Psoas muscle (tissue), 8 donors: ENCODE results near the gene NFATC2. TPM values are rescaled to one million over a fixed set of nuclear protein-coding genes. Genes with fewer than 3 reads are reported as not detected.

Source experiments
- ATAC-seq, 4 donors: fragments of 200-7000 bp; cut with Tn5 transposase; one replicate each; pipeline ENCODE4 v1.9.1; 2020; ENCODE audit warnings: moderate library complexity in 3 of 4, mild to moderate bottlenecking in 2 of 4
- DNase-seq, 2 donors: peaks; one replicate each; pipeline ENCODE4 v3.0.0-alpha.2; 2020
- H3K27ac ChIP-seq: fragments of 200-600 bp; one replicate; pipeline ENCODE4 v1.8.0; 2022
- H3K27me3 ChIP-seq, 3 donors: fragments of 200-600 bp in 1 of 3; one replicate each; pipeline versions ENCODE4 v1.6.1 to v1.8.0; 2013 to 2022; ENCODE audit warnings: low read length in 2 of 3, mild to moderate bottlenecking in 2 of 3, moderate library complexity in 1 of 3; ENCODE audit not compliant: insufficient read depth in 3 of 3
- H3K36me3 ChIP-seq, 2 donors: fragments of 200-600 bp in 1 of 2; one replicate each; pipeline versions ENCODE4 v1.6.1 to v1.8.0; 2013 to 2022; ENCODE audit warnings: low read depth in 1 of 2, mild to moderate bottlenecking in 1 of 2, moderate library complexity in 1 of 2; ENCODE audit not compliant: insufficient read depth in 1 of 2
- H3K4me1 ChIP-seq: fragments of 200-600 bp; one replicate; pipeline ENCODE4 v1.8.0; 2022
- H3K4me3 ChIP-seq: fragments of 200-600 bp; one replicate; pipeline ENCODE4 v1.8.0; 2022; ENCODE audit warnings: mild to moderate bottlenecking
- H3K9me3 ChIP-seq: fragments of 200-600 bp; one replicate; pipeline ENCODE4 v1.8.0; 2022
- WGBS, 3 donors: extraction: QIAGEN DNeasy Blood & Tissue Kit; methylation state at CpG; one replicate each; pipeline versions ENCODE4 v1.1.6 to v1.1.7; 2013; 5-methylcytosine and 5-hydroxymethylcytosine counted together
- intact Hi-C, 2 donors: fragments of 100-400 bp; cut with DNase I; formaldehyde crosslinking; loops; one replicate each; pipeline versions ENCODE4 v1.11.0 to v1.14.2; 2022
- polyA plus RNA-seq, 3 donors: library from polyadenylated mRNA; stranded (reverse); fragments of 200-250 nt; gene quantifications; one replicate each; pipeline ENCODE4 v1.2.3, GENCODE V29; 2013
- total RNA-seq, 4 donors: library from RNA; stranded (reverse); fragmentation: NEBNext Ultra II Directional in 2 of 4; extraction: Animal tissue kit (Norgen Biotek cat#: 25700) in 2 of 4; gene quantifications; one replicate each; pipeline versions ENCODE4 v1.2.1 to v1.2.4, GENCODE V29; 2021 to 2023
- TF ChIP-seq, protein P1 (sequence below): fragments of 200-600 bp; IDR thresholded peaks from one replicate; pipeline ENCODE4 v1.8.0; 2022; ENCODE audit warnings: antibody characterized with exemption
- donor health status: healthy with polysubstance abuse.
- donor health status: DM: no; HTN: no; CAD: no; lungs with moderate emphysema.
- donor health status: Bipolar disorder and iron deficiency.
- donor health status: healthy.
- donor health status: DM: yes; HTN: yes; CAD: no.
- donor health status: DM: no; HTN: no; CAD: no.
- donor health status: DM: no; HTN: no; CAD: no.
- donor health status: DM: yes; HTN: yes; CAD: no.

Gene NFATC2
- total and polyA plus RNA-seq, 7 donors: 0.18 to 3.1 (median 0.64) TPM

DNA sequence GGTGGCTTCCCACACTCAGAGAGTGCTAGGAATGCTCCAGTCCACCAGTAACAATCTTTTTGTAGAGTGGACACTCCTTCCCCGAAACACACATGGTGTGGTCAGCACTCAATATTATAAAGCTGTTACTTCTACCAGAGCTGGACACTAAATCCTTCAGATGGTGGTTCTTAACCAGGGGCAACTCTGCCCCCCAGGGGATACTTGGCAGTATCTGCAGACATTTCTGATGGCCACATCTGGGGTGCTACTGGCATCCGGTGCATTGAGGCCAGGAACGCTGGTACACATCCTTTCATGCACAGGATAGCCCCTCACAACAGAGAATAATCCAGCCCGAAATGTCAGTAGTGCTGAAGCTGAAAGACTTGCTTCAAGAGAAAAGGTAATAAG lies 124.4 kb downstream of the NFATC2 start:
- no peak for DNase-seq
- ATAC-seq: no peak
- 83 to 98% (median 97%) methylated on average over 4 of the region's 4 CpGs for WGBS, 3 donors
- no peaks in the 10 kb centered on the region for H3K27me3 ChIP-seq
- no peaks in the 10 kb centered on the region for H3K9me3 ChIP-seq
- no peaks in the 10 kb centered on the region for H3K36me3 ChIP-seq
- intact Hi-C loops: no loop called here
- TF ChIP-seq, protein P1, sequence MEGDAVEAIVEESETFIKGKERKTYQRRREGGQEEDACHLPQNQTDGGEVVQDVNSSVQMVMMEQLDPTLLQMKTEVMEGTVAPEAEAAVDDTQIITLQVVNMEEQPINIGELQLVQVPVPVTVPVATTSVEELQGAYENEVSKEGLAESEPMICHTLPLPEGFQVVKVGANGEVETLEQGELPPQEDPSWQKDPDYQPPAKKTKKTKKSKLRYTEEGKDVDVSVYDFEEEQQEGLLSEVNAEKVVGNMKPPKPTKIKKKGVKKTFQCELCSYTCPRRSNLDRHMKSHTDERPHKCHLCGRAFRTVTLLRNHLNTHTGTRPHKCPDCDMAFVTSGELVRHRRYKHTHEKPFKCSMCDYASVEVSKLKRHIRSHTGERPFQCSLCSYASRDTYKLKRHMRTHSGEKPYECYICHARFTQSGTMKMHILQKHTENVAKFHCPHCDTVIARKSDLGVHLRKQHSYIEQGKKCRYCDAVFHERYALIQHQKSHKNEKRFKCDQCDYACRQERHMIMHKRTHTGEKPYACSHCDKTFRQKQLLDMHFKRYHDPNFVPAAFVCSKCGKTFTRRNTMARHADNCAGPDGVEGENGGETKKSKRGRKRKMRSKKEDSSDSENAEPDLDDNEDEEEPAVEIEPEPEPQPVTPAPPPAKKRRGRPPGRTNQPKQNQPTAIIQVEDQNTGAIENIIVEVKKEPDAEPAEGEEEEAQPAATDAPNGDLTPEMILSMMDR: no peak
- no peak overlapping the region for H3K4me3 ChIP-seq
- H3K4me1 ChIP-seq: peaks cover 4% of the 10 kb centered on the region
- H3K27ac ChIP-seq: no peak overlapping the region

DNA sequence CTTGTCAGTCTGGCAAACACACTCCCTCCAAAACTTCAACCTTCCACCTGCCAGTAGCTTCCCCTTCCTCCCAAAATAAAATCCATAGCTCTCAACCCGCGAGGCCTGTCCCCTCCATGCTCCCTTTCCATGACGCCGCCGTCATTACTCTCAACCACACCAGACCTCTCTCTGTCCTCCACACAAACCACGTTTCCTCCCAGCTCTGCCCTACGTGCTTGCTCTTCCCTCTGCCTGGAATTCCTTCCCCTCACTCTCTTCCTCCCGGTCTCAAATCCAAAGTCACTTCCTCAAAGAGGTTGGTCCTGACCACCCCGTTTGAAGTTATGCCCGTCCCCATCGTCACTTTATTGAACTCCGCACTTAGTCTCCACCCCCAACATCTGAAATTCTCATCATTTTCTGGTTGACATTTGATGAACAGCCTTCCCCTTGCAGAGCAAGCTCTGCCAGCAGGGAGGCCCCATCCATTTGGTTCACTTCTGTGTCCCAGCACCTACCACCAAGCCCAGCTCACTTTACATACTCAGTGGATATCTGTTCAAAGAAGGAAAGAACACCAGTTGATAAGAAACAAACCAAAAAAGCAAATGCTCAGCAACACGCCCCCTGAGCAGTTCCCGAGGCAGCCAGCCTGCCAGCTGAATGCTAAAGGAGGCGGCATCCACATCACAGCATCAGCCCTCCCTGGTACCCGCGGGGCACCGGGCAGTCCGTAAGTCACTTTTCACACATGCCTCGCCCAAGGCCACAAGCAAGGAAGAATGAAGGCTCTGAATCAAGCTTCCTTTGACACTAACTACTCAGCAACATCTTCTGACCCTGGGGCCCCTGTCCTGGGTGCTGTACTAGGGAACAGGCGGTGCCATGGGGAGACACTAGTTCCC lies 125.0 kb downstream of the NFATC2 start:
- peak overlapping the region; percentile 4 for H3K27ac ChIP-seq
- WGBS, 3 donors: 77 to 83% (median 81%) methylated on average over 21 of the region's 21 CpGs
- TF ChIP-seq, protein P1: no peak
- ATAC-seq (no peak), DNase-seq (no peak)
- no peak overlapping the region for H3K4me3 ChIP-seq
- H3K36me3 ChIP-seq: no peaks in the 10 kb centered on the region
- no peaks in the 10 kb centered on the region for H3K27me3 ChIP-seq
- peaks cover 8% of the 10 kb centered on the region for H3K4me1 ChIP-seq
- H3K9me3 ChIP-seq: no peaks in the 10 kb centered on the region
- intact Hi-C loops: no loop called here

DNA sequence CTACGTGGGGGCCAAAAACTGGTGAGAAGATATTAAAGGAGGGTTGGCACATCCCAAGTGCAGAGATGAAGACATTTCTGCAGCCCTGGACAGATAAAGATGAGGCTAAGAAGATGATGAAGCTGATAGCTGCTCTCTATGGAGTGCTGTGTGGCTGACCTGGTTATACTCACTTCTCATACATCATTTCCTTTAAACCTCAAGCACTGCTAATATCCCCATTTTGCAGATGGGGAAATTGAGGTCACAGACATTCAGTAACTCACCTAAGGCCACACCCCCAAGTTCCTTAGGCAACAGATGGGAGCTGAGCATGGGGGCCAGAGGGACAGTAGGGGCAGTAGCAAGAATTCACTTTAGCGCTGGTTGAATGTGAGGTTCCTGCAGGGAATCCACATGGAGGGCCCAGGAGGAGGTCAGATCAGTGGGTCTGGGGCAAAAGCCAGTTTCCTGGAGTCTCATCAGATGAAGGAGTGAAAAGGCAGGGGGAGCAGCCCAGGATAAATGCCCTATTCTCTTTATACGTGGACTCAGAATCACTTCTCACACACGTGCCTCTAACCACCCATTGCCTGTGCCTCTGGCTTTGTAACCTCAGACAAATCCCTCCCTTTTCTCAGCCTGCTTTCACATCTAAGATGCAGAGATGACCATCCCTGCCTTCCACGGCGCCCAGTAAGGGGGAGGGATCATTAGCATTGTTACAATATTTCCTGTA lies 125.8 kb downstream of the NFATC2 start:
- Histone ChIP-seq H3K27me3 (no peaks in the 10 kb centered on the region), H3K36me3 (no peaks in the 10 kb centered on the region), H3K9me3 (no peaks in the 10 kb centered on the region), H3K27ac (peak overlapping the region; percentile 4), H3K4me1 (peaks cover 13% of the 10 kb centered on the region), H3K4me3 (no peak overlapping the region)
- DNase-seq (no peak), ATAC-seq (no peak)
- intact Hi-C loops: no loop called here
- TF ChIP-seq, protein P1: no peak
- WGBS, 3 donors: 82 to 90% (median 86%) methylated on average over 6 of the region's 6 CpGs

DNA sequence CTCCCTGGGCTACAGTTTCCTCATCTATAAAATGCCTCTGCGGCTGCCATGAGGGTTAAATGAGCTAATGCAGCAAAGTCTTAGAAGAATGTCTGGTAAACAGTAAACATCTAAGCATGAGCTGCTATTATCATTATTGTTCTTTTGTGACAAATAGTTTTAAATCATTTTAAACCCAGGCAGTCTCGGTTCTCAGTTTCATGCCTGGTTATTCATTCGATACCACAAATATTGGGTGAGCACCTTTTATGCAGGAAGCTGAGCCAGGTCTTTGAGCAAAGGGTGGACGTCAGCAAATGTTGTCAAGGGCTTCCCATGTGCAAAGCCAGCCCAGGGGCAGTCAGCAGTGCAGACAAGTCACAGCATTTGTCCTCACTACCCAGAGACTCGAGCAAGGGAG lies 128.7 kb downstream of the NFATC2 start:
- 57 to 77% (median 68%) methylated on average over 5 of the region's 5 CpGs for WGBS, 3 donors
- Histone ChIP-seq H3K4me3 (no peak overlapping the region), H3K9me3 (peaks cover 3% of the 10 kb centered on the region), H3K4me1 (peaks cover 13% of the 10 kb centered on the region), H3K27ac (no peak overlapping the region), H3K36me3 (no peaks in the 10 kb centered on the region), H3K27me3 (no peaks in the 10 kb centered on the region)
- ATAC-seq (no peak), DNase-seq (no peak)
- TF ChIP-seq, protein P1: no peak
- intact Hi-C loops: loop anchor here in 1 of 2 donors (5.0 kb wide), 1 partner anchor 33 kb away; no protein-coding TSS in a partner anchor
